GM21515 (cell line): ENCODE results near the gene OR8B2.
"Not testable (repeated sequence)": the region's sequence is repeated elsewhere in the genome, so short reads cannot be mapped to it uniquely, and the experiment has no call there.

Source experiments
- ATAC-seq: cut with Tn5 transposase; IDR thresholded peaks from one replicate; pipeline ENCODE4 v1.9.1; 2021; ENCODE audit not compliant: unreplicated experiment

OR8B2 gene, protein sequence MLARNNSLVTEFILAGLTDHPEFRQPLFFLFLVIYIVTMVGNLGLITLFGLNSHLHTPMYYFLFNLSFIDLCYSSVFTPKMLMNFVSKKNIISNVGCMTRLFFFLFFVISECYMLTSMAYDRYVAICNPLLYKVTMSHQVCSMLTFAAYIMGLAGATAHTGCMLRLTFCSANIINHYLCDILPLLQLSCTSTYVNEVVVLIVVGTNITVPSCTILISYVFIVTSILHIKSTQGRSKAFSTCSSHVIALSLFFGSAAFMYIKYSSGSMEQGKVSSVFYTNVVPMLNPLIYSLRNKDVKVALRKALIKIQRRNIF

DNA sequence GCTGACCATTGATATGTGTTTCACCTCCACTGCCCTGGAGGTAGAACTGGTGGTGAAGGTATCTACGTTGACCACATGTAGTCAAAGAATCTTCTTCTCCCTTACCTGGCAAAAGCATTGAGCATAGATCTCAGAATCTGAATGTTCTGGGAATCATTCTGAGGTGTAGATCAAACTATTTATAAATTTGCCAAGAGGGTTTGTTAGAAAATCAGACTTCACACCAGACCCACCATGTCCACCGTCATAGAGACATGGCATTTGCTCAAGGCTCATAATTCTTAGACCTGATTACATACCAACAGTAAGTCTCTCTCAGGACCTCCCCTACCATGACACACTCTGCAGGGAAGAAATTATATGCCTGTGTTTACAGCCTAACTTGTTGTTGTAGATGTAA, at the start of gene OR8B2:
Gene OR8B2 (minus strand): TSS at position 101 of the 400 bp plus-strand sequence. CDS start 1,156 bp downstream, outside the sequence.
- ATAC-seq = no peak

DNA sequence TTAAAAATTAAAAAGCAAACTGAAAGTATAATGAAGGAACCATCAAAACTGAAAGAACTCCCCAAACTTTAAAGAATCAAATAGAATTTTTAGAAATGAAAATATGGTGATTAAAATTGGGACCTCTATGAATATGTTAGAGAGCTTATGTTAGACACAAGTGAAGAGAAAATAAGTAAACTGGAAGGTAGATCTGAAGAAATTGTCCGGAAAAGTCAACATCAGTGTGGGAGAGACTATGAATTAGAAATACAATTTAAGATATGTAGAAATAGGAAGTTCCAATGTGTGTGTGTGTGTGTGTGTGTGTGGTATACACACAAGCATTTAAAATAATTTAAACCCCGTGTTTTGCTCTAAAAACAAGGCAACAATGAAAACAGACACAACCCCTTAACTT, 45.3 kb upstream of the OR8B2 start:
- no peak for ATAC-seq

DNA sequence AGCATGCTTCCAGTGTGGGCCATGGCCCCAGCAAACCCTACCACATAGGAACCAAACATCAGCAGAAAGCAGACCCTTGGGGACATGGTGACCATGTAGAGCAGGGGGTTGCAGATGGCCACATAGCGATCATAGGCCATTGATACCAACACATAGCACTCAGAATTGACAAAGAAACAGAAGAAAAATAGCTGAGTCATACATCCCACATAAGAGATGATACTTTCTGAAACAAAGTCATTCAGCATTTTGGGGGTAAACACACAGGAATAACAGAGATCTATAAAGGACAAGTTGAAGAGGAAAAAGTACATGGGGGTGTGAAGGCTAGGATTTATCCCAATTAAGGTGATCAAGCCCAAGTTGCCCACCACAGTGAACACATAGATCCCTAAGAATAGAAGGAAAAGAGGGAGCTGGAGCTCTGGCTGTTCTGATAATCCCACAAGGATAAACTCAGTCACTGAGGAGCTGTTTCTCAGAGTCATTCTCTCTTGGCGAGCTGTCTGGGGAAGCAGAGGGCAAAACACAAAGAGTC, 40.2 kb upstream of the OR8B2 start, which contains the start of gene OR8B4:
Gene OR8B4 (minus strand): TSS at position 488 of the 538 bp plus-strand sequence. CDS start 0 bp downstream, at position 488.
- ATAC-seq = no peak

DNA sequence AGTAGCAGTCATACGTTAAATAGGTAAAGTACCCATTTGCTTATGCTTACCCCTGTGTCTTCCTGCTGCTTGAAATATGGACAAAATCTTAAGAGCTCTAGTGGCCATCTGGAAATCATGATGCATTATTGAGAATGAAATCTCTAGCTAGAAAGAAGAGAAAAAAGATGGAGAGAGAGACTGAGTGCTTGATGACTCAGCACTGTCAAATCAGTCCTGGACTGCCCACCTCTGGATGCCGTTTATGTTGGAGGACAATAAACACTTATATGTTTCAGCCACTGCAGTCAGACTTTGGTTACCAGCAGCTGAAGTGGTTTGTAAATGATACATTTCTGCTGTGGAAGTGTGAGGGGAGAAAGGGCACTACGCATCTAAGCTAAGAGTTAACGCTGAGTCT, 36.7 kb upstream of the OR8B2 start:
- ATAC-seq = no peak

DNA sequence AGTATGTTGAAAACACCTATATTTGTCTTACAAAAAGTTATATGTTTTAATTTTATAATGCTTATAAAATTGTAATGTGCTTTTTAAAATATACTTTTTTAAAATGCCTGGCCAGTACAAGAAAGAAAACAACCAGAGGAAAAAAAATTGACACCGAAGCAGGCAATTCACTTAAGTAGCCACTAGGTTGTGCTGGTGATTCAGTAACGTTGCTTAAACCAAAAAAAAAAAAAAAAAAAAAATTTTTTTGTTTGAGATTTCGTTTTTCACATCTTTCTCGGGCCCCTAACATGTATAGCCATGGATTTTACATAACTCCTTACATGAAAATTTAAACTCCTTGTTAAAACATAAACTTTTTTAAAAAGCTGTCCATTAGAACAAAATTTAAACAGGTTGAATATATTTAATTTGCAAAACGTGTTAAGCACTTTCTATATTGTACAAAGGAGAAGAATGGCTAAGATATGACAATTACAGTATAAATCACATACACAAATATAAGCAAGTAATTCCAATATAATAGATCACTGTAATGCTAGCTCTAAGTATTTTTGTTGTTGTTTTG, 31.1 kb upstream of the OR8B2 start:
- ATAC-seq = peak; percentile 74

DNA sequence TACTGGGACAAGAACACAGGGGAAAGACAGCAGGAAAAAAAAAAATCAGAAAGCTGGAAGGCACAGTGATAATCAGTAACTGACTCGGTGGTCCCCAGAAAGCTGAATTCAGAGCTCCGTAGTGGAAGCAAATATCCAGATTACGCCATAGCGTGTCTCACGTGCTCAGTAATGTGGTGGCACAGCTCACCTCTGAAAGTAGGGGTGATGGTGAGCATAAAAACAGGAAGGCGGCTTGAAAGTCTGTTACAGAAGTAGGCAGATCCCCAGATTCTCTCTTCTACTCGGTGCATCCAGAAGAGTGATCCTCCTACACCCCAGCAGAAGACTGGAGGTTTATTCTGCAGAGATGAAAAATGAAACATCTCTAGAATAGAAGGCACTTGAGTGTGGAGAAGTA, 25.6 kb upstream of the OR8B2 start:
- no peak for ATAC-seq

DNA sequence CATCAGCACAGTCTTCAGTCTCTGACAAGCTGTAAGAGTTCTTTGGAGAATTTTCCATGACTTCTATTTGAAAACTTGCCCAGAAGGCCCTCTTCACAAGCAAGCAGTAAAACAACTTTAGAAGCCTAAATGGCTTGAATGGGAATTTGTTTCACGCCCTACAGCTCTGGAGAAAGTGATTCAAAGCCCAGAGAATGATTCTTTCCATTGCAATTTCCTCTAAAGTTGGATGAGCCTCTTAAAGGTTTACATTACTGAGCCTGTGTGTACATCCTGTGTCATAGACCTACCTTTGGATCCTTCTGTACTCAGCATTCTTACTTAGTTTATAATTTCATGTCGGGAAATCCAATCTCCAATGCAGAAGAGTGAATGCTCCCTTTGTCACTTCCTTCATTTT, 21.3 kb upstream of the OR8B2 start:
- no peak for ATAC-seq

DNA sequence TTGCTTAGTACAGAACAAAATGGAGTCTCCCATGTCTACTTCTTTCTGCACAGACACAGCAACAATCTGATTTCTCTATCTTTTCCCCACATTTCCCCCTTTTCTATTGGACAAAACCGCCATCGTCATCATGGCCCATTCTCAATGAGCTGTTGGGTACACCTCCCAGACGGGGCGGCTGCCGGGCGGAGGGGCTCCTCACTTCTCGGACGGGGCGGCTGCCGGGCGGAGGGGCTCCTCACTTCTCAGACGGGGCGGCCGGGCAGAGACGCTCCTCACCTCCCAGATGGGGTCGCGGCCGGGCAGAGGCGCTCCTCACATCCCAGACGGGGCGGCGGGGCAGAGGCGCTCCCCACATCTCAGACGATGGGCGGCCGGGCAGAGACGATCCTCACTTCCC, 18.9 kb upstream of the OR8B2 start:
- ATAC-seq = not testable (repeated sequence)

DNA sequence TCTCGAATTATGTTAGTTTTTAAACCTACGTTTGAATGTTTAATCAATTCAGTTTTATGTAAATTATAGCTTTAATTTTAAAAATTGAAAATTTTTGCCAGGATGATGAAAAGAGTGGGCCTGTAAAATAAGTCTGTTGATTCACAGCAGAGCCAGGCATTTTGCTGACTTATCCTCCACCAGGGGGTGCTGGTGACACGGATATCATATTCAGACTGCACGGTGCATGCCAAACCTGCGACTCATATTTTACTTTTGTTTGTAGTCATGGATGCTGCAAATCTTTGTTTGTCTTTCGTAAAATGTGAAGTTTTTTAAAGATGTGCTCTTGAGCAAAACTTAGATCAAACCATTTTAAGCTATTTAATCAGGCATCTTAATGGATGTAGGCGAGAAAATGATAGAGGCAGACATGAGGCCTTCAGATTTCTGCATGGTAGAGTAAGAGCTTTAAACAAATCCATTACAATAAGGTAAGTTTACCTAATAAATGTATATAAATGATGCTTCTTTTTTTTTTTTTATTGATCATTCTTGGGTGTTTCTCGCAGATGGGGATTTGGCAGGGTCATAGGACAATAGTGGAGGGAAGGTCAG, 18.1 kb upstream of the OR8B2 start:
- peak; percentile 98 for ATAC-seq

DNA sequence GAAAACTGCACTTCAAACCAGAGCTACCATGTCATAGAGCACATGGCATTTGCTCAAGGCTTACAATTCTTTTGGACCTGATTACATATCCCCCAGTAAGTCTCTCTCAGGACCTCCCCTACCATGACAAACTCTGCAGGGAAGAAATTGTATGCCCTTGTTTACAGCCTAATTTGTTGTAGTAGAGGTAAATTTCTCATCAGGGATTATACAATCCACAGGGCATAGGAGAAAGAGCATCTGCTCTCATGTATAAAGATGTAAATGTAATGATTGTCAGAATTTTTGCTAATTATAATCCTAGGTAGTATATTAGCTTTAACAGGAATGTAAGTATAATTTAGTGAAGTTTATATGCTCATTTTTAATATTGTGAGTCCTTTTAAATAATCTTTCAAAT, 14.6 kb upstream of the OR8B2 start, which contains the start of gene OR8B3:
Gene OR8B3 (minus strand): TSS at position 101 of the 400 bp plus-strand sequence. CDS start 1,673 bp downstream, outside the sequence.
- no peak for ATAC-seq

DNA sequence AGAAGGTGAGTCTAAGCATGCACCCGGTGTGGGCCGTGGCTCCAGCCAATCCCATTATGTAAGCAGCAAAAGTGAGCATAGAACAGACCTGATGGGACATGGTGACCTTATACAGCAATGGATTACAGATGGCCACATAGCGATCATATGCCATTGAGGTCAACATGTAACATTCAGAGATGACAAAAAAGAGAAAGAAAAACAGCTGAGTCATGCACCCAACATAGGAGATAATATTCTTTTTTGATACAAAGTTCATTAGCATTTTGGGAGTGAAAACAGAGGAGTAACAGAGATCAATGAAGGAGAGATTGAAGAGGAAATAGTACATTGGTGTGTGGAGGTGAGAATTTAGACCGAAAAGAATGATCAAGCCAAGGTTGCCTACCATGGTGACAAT, 12.5 kb upstream of the OR8B2 start:
- not testable (repeated sequence) for ATAC-seq

DNA sequence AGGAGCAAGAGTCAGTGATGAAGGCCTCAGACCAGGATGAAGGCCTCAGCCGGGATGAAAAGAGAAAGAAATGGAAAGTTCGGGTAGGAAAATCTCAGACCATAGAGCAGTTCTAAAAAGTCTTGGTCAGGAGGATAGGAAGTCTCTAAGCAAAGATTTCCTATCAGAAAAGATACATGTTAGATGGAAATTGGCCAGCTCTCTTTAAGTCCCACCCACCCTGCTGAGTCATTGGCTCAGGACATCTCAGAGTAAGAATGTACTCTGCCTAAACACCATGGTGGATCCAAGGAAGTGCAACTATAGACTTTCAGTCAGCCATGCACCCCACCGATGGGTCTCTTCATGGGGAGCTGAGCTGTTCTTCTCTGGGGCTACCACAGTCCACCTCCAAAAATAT, 10.1 kb upstream of the OR8B2 start:
- ATAC-seq = no peak

DNA sequence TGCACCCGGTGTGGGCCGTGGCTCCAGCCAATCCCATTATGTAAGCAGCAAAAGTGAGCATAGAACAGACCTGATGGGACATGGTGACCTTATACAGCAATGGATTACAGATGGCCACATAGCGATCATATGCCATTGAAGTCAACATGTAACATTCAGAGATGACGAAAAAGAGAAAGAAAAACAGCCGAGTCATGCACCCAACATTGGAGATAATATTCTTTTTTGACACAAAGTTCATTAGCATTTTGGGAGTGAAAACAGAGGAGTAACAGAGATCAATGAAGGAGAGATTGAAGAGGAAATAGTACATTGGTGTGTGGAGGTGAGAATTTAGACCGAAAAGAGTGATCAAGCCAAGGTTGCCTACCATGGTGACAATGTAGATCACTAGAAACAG, 1.4 kb downstream of the OR8B2 start:
- not testable (repeated sequence) for ATAC-seq

DNA sequence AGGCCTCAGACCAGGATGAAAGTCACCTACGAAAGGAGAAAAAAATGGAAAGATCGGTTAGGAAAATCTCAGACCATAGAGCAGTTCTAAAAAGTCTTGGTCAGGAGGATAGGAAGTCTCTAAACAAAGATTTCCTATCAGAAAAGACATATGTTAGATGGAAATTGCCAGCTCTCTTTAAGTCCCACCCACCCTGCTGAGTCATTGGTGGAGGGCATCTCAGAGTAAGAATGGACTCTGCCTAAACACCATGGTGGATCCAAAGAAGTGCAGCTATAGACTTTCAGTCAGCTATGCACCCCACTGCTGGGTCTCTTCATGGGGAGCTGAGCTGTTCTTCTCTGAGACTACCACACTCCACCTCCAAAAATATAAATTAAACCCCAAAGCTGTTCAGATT, 3.7 kb downstream of the OR8B2 start:
- no peak for ATAC-seq

DNA sequence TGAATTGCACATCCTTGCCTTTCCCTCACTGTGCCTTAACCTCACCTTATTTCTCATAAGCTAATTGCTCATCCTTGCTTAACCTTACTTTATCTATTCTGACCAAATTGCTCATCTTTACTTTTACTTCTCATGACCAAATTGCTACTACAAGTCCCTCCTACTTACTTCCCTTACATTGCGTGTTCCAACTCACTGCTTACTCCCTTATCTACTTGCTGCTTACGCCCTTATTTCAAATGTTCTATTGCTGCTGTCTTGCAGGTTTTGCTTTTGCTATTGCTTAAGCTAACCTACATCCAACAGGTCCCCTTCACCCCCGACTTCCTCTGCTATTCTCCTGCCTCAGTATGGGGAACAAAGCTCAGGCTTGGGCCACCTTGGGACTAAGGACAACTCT, 8.0 kb downstream of the OR8B2 start:
- ATAC-seq = no peak

DNA sequence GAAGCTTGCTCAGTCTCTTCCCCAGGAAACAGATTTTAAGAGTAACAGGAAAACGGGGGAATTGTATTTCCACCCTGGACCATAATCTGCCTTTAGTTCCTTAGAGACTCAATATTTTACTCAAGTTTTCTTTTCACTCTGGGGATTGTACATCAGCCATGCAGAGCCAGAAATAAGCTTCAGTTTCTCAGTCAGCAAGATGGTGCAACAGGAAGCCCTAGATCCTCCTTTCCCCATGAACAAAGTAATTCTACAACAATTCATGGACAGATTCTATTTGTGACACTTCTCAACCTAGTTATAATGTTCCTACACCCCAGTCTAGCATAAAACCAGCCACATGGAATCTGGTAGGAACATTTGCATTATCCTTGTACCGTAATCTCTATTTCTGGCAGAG, 24.7 kb downstream of the OR8B2 start:
- no peak for ATAC-seq

DNA sequence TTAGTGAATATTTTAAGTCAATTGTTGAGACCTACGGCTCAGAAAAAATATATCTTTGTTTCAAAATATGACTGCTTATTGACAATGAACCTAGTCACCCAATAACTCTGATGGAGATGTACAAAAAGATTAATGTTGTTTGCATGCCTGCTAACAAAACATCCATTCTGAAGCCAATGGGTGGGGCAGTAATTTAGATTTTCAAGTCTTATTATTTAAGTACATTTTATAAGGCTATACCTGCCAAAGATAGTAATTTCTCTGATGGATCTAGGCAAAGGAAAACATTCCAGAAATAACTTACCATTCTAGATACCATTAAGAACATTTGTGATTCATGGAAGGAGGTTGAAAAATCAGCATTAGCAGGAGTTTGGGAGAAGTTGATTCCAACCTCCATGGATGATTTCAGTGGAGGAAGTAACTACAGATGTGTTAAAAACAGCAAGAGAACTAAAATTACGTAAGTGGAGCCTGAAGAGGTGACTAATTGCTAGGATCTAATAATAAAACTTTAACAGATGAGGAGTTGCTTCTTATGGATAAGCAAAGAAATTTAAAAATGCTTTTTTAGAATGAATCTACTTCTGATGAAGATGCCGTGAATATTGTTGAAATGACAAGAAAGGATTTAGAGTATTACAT, 37.9 kb downstream of the OR8B2 start:
- no peak for ATAC-seq

DNA sequence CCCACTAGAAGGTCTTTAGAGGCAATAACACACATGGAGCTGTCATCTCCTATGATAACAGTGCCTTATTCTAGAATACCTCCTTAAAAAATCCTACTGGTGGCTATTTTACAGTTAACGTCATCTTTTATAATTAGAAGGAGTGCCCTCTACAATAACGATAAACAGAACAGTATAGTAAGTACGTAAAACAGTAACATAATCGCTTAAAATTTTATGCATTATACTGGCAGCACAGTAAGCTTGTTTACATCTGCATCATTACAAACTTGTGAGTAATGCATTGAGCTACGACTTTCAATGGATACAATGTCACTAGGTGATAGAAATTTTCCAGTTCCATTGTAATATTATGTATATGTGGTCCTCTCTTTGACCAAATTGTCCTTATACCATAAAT, 40.0 kb downstream of the OR8B2 start:
- ATAC-seq = no peak

DNA sequence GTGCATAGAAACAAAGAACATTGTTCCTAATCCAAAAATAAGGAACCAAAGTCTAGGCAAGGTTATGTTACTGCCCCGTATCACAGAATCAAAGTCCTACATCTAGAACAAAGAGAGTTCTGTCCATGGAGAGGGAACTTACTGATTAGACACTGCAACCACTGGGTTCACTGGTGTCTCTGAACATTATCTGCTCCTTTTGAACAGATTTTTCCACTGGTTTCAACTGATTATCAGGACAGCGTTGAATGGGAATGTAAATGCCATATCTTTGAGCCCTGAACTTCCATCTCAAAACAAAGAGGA, 44.2 kb downstream of the OR8B2 start:
- no peak for ATAC-seq

DNA sequence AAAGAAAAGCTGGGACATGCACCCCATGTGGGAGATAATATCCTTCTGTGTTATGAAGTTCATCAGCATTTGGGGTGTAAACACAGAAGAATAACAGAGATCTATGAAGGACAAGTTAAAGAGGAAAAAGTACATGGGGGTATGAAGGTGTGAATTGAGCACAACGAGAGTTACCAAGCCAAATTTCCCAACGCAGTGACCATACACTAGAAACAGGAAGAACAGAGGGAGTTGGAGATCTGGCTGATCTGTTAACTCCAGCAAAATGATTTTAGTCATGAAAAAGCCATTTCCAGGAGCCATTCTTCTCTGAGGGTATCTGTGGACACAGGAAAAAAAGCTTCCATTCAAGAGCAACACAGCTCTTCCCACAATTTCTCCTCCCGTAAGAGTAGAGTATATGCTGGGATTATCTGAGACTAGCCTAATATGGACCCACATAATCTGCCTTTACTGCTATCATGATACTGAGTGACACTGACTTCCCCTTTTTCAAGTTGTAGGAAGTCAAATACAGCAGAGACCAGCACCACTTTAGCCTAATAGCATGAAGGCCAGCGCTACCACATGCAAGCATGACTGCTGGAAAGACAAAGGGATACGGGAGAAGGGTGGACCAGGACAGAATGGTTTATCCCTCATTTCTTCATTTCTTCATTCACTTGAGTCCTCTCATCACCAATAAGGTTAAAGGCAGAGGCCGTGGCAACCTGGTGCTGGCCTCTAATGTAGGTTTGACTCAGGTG, 44.7 kb downstream of the OR8B2 start:
- no peak for ATAC-seq
